ENCODE measurements around the gene PHF21B.
"Not testable (repeated sequence)": the region's sequence is repeated elsewhere in the genome, so short reads cannot be mapped to it uniquely, and the experiment has no call there.

The PHF21B gene

DNA sequence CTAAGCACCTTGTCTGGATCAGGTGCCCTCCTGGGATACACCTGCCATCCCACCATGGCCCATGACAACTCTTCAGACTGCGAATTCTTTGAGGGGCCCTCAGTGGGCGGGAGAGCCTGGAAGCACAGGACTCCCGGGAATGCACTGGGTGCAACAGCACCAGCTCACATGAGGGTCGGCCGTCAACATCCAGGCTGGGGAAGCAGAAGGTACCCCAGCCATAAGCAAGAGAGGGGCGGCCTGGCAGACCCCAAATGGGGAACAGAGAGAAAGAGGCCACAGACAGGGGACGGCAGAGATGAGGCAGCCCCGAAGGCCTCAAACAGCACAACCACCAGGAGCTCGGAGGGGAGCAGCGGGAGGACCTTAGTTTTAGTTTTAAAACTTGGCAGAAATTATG is 94.4 kb downstream of the PHF21B start:
- FAIRE-seq, result no peak

DNA sequence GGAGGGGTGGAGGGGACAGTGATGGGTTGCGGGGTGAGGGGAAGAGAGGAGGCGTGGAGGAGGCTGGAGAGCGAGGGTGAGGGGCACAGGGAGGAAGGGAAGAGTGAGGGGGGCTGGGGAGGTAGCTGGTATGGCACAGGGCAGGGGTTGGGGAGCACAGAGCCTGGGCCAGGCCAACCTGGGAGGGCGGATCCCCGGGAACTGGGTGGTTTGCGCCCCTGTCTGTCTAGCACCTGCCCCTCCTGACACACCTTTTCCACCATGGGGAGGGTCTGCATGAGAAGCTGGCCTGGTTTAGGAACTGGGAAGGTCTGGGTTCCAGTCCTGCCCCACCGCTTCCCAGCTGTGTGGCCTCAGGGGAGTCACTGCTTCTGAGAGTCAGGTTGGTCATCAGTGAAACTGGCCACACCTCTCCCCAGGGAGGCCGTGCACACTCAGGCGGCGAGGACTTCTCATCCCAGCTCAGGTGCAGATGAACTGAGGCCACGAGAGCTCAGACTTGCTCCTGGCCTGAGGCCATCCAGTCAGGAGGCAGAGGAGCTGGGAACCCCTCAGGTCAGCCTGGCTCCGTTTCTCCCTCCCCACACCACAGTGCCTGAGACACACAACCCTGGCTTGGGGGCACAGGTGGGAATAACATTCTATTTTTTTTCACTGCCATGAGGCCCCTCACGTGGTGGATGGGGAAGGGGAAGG is 95.6 kb downstream of the PHF21B start:
- FAIRE-seq, result no peak

DNA sequence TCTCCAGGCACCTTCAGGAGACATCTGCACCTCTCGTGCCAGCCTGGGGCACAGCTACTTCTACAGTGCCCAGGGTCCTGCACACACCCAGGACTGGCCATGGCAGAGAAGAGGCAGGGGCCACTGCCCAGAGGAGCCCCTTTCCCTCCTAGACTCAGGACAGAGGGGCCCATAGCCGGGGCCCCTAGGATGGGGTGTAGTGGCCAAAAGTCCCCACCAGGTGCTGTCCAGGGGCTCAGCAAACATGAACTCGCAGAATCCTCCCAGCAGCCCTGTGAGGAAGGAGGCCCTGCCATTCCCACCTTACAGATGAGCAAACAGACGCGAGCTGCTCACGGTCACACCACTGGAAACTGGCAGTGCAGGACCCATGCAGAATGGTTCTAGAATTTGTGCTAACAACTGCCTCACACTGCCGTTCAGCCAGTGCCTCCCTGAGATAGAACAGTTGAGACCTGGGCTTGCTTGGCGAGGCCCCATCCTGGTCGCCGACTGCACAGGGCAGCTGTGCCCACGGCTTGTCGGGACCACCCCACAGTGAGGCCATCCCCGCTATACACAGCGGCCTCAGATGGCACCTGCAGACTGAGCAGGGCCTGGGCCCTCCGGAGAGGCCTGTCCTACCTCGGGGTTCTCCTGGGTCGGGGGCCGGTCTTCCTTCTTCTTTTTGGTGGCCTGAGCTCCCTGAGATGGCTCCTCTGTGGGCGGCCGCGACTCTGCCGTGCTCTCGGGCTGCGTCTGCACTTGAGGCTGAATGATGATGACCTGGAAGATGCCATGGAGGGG is 96.4 kb downstream of the PHF21B start:
- no peak for FAIRE-seq

DNA sequence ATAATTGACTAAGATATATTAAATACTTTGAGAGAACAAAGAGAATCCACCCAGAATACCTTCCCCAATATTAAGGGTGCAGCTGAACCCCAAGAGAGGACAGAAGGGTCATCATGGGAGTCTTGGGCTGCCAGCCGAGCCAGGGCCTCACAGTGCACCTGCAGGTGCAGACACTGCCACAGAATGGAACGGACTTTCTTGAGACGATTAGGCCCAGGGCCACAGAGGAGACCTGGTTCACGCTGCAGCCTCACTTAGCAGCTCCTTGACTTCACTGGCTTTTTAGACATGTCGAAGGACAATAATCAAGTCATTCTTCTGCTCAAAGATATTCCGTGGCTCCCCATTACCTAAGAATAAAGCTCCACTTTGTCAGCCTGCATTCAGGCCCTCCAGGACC is 100.6 kb downstream of the PHF21B start:
- FAIRE-seq, result no peak

DNA sequence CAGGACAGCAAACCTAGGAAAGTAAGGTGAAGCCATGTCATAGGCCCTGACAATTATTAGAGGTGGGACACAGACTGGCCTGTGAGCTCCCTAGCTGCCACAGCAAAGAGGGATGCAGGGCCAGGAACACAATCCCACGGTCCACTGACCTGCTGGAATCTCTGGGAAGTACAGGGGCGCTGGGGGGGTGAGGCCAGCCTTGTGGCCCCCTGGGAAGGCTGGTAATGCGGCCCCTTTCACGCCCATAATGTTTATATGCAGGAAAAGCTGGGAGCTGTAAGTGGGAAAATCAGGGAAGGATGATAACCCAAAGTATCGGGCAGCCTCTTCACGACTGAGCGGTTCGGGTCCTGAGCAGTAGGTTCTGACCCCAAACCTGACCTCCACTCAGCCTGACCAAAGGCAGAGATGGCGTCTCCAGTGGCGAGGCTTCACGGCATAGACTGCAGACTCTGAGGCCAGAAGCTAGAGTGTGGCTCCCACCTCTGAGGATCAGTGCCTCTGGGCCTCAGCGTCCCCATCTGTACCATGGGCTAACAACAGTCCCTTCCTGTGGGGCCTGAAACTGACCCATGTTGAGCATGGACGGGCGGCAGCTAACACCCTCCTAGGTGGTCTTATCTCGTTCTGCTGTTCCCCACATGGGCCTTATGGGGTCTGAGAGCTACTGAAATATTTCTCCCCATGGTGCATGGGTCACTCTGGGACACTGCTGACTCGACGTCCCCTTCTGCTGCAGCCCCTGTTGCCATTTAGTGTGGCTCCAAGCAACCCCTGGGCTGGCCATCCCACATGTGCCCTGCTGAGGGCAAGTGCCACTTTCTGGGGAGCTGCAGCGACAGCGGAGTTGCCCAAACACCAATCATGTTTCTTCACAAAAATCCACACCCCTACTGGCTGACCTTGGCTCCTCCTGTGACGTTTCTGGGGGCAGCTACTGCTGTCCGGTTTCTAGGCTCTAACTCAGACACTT is 101.8 kb downstream of the PHF21B start:
- FAIRE-seq, result no peak

DNA sequence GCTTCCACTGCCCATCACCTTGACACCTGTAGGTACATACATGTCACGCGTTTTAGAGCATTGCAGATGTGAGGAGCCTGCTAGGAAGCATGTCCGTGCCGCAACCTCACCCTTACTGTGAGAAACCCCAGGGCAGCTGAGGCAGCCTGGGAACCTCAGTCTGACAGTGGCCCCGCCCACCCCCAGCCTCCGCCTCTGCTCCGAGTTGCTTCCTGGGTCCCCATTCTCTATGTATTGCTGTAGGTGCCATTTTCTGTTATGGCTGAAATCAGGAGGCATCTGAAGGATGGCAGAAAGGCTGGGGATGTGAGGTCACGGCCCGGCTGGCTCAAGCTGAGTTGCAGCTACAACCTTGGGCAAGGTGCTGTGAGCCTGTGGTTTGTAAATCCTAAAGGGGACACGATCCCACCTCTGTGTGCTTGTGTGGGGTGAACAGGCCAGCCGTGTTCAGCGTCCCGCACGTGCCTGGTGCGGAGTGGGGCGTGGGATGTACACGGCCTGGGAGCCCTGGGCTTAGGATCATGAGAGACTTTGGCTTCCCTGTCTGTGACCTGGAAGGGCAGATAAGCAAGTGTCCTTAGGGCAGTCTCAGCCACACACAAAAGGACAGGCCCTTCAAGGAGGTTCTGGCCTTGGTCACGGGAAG is 102.7 kb downstream of the PHF21B start:
- FAIRE-seq, result no peak

DNA sequence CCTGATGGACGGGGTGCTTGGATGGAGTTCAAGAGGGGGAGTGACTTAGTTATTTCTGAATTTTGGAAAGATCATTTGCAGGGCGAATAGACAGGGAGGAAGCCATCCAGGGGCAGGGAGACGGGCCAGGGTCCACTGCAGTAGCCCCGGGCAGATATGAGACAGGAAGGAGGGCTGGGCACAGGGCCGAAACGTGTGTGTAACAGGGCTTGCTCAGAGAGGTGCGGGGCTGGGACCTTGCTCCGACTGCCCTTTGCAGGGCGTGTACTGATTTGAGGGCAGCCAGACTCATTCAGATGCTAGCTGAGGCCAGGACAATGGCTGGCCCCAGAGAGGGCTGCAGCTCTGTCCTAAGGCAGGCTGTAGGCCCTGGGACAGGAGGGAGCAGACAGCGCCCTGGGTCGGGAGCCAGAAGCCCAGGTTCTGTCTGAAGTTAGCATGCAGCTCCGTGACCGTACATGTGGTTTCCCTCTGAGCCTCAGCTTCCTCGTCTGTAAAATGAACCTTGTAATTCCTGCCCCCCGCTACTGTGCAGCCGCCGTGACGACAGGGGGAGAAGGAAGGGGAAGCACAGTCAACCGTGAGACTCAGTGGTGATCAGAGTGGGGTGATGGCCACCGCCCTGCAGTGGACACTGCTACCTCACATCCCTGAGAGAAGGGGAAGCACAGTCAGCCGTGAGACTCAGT is 103.4 kb downstream of the PHF21B start:
- no peak for FAIRE-seq

DNA sequence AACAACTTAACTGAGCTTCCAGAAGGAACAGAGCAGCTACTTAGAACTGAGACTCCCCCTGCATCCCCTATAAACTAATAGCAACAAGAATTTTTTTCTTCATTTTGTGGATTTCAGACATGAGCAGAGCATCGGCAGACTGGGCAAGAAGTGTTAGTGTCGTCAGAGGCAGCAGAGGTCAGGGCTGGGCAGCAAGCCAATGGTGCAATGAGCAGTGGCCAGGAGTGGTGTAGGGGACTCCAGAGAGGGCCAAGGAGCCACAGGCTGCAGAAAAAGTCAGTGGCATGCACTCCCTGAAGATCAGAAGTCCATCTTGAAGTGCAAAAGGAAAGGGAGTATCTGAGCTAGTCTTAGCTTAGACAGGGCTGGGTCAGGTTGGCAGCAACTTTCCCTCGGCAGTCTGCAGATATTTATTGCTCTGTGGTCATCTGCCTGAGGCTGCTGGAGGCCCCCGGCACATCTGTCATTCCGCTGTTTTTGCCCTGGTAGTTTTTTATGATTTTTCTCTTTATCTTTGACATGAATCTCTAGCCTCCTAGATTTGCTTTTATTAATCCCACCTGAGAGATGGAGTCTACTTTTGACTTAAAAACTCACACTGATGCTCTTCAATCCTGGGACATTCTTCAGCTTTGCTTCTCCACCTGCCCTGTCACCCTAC is 105.2 kb downstream of the PHF21B start:
- not testable (repeated sequence) for FAIRE-seq

DNA sequence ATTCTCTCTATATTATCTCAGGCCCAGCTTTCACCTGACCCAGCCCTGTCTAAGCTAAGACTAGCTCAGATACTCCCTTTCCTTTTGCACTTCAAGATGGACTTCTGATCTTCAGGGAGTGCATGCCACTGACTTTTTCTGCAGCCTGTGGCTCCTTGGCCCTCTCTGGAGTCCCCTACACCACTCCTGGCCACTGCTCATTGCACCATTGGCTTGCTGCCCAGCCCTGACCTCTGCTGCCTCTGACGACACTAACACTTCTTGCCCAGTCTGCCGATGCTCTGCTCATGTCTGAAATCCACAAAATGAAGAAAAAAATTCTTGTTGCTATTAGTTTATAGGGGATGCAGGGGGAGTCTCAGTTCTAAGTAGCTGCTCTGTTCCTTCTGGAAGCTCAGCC is 106.6 kb downstream of the PHF21B start:
- not testable (repeated sequence) for FAIRE-seq

DNA sequence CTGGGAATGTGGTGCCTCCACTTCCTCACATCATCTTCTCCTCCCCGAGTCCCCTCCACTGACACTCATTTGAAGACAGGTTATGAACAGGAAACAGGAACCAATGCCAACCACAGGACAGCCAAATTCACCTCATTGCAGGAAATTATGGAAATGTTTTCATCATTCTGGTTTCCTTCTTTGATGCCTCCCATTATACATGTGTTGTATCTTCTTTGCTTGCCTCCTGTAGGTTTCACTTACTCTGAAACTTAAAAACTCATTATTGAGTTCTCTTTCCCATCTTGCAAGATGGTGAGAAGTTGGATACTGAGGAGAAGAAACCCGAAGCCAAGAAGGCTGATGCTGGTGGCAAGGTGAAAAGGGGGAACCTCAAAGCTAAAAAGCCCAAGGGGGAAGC is 108.5 kb downstream of the PHF21B start:
- FAIRE-seq, result no peak

DNA sequence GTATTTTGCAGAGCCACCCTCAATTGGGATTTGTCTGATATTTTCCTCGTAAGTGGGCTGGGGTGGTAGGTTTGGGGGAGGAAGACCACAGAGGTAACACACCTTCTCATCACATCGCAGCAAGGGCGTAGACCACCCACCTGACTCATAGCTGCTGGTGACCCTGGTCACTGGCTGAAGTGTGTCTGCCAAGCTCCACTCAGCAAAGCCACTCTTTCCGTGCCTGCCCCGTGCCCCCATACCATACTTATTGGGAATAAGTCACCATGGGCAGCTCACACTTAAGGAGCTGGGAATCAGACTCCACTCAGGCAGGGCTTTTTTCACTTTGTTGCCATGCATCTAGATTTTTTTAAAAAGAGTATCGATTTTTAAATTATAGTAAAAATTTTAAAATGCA is 111.6 kb downstream of the PHF21B start:
- FAIRE-seq, result no peak

DNA sequence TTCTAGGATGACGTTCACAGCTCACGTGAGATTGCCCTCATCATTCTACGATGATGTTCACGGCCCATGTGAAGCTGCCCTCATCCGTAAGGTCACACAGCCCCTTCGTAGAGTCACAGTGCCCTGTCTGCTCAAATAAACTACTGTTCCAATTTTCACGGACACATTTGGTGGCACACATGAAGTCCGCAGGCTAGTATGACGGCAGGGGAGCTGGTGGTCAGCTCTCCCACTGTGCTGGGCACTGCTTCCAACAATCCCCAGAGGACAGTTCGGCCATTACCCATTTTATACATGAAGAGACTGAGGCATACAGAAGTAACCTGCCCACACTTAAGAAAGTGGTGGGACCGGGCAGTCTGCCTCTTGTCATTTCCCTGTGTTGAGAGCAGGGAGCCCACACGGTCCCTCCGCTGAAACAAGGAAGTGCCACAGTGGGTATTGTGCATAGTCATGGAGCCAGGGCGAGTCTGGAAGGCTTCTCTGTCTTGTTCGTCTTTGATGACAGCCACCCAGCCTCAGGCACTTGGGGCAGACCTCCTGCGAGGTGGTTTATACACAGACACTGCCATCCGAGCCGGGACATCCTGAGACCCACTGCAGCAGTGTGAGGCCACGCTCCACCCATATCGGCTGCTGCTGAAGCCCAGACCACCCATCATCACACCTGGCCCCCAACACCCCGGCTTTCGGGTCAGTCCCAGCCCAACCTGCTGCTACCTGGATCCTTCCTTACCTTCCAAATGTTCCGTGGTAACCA is 114.3 kb downstream of the PHF21B start:
- no peak for FAIRE-seq

DNA sequence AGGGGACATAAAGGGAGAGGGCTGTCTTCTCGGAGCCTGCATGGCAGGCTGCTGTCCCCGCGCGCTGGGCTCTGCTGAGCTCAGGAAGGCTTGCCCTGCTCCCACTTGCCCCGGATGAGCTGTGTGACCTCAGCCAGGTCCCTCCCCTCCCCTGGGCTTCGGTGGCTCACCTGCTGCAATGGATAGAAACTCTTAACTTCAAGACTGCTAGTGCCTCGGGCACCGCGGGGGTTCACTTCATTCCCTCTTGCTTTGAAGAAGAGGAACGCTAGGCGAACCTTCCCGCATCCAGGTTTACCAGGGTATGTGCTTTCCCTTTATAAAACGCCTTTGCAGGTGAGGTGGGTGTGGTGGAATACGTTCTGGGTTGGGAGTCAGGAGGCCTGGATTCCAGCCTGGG is 115.0 kb downstream of the PHF21B start:
- FAIRE-seq, result no peak

DNA sequence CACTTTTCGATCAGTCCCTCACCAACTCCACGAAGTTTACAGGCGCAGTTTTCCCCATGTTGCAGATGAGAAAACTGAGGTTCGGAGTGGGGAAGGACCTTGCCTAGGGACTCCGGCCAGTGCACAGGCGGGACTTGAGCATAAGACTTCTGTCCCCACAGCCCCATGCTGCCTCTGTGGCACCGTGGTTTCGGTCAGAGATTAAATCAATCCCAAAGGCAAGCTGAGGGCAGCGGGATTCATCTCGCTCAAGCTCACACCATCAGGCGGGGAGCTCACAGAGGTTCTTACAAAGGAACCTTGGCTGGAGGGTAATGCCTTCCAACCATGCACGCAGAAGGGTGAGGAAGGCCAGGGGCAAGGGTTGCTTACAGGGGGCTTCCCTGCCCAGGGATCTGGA is 115.5 kb downstream of the PHF21B start:
- no peak for FAIRE-seq

DNA sequence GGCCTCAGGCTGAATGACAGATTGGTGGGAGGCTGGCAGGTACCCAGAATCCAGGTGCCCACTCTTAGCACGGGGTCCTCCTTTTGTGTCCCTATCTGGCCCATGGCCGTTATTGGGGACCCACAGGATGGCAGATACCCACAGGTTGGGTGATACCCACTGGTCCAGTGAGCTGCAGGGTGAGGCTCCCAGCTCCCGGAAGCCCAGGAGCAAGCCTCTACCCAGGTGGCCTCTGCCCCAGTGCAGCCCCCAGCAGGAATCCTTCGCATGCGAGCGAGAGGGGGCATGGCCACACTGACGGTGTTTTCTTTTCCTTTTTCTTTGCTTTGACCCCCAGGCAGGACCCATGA is 116.1 kb downstream of the PHF21B start:
- no peak for FAIRE-seq

DNA sequence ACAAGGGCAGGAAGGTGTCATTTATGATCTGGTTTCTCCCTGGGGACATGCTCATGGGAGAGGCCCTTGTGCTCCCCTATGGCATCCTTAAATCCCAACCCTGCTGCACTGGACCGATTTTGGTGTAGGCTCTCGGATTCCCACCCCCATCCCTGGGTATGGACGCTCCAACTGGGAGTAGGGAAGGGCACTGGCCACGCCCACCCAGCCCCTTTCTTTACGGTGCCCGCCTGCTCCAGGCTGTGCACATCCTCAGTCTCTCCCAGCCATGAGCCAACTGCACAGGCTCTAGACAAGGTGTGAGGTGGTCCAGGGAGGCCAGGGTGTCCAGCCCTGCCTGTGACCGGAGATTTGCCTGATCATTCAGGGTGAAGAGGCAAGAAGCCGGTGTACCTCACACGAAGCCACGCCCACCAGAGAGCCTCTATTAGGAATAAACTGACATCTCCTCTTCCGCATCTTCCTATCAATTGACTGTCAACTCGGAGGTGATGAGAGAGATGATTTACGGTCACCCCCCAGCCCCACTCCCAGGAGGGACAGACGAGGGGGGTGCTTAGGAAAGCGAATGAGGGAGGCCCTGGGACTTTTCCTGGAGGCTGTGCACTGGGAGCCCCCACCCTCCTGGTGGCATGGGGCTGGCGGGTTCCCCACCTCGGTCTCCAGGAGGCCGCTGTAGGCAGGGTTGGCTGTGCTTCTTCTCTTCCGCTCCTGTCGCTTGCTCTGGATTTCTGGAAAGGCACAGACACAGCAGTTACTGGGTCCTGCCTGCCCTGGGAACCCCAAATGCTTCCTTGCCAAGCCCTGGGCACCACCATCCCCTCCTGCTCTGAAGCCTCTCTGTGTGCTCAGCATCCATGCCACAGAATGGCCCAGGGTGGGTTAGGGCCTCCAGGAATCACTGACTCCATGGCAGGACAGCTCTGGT is 116.7 kb downstream of the PHF21B start:
- FAIRE-seq, result no peak

DNA sequence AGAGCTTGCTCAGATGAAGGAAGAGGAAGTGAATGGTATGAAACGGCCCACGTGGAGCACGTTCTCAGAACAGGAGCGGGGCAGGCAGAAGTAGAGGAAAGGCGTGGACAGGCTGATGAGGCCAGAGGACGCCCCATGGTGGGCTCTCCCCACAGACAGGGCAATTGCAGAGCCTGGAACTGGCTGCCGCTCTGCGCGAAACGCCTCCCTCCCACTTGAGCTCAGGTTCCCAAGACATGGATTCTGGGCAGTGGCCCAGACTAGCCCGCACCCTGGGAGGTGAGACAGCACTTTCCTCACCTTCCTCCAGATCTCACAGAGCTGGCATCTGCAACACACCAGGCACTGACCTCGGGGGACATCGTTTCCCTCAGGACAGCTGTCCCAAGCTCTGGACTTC is 117.6 kb downstream of the PHF21B start:
- no peak for FAIRE-seq

DNA sequence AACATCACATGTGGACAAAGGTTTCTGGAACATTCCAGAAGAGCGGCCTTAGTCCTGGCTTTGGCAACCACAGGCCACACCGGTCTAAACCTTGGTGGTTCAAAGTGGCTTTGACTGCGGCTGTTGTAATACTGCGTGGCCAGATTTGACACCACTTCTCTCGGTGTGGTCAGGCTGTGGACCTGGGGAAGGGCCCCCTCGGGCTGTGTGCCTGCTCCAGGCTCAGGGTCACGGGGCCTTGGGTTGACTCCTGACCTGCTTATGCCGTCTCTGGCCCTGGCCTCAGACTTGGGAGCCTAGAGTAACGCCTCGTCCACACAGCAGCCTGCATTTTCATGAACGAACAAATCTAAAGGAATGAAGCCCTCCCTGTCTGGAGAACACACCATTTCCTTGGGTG is 118.0 kb downstream of the PHF21B start:
- no peak for FAIRE-seq

DNA sequence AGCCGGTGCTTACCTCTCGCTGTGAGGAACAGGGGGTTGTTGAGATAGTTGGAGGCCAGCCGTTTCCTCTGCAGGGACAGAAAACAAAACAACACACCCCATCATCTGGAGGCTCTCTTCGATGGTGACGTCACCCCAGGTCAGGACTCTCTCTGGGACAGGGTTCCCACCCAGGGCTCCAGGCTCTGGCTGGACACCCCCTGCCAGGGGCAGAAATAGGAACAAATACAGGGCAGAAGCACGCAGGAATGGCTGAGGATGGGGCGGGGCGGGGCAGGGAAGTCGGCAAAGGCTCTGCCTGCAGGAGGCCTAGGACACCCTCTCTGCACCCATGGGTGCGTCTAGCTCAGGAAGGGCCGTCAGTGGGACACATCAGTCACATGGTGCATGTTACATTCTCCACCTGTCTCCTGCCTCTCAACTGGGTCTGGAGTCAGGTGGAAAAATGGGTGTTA is 118.5 kb downstream of the PHF21B start:
- FAIRE-seq, result no peak

Data from G401.6 (cell line).